NCI-H2171 (cell line): ENCODE measurements around the gene STEAP1B.

Source experiments
- DNase-seq: peaks from one replicate; lab custom pipeline; 2025; lab: John Stamatoyannopoulos, UW

STEAP1B gene

DNA sequence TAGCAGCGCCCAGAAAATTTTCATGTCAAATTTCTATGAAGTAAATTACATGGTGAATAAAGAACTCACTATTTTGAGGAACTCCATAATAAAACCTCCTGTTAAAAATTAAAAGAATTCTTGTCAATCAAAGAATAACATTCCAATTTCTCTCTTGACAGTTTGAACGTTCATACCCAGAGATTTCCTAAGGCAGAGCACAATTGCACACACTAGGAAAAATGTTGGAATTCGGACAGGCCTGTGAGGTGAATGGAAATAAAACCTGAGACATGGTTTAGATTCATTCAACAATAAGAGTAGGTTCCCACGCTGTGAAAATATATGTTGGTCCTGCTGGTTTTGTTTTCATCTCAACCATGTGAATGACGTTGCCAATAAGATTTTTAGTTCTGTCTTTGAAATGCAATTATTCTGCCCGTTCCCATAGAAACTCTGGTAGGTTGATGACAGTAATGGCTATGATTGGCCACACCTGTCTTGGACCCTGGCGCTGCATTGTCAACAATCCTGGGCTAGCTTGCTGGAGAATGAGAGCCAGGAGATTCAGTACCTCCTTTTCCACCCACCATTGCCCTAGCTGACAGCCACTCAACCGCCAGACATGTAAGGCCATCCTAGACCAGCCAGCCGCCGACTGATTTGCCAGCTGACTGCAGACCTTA is 99.7 kb downstream of the STEAP1B start:
- DNase-seq, result no peak

GRCh38 chr7:22399546-22399945 is 100.4 kb downstream of the STEAP1B start:
- DNase-seq, result no peak

GRCh38 chr7:22399091-22399490 is 100.9 kb downstream of the STEAP1B start:
- no peak for DNase-seq

- no peak for DNase-seq
Observed at GRCh38 chr7:22397981-22398380, 102.0 kb downstream of the STEAP1B start.

DNA sequence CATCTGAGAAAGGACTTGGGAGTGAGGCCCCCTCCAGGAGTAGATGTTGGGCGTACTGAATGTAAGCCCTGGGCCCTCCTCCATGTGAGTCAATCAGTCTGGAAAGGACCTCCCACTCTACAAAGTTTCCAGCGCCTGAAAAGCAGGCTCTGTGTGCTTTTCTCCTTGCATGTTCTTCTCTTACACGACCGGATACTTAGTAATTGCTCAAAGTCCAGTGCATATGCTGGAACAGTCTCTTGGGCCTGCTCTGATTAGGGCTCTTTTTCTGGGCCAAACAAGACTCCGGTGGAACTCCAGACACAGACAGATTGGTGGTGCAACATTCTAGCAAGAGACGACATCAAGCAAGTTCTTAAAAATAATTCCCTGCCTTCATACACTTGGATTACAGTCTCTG is 104.8 kb downstream of the STEAP1B start:
- no peak for DNase-seq

- DNase-seq, result no peak
Observed at GRCh38 chr7:22394739-22395138, 105.2 kb downstream of the STEAP1B start.

DNA sequence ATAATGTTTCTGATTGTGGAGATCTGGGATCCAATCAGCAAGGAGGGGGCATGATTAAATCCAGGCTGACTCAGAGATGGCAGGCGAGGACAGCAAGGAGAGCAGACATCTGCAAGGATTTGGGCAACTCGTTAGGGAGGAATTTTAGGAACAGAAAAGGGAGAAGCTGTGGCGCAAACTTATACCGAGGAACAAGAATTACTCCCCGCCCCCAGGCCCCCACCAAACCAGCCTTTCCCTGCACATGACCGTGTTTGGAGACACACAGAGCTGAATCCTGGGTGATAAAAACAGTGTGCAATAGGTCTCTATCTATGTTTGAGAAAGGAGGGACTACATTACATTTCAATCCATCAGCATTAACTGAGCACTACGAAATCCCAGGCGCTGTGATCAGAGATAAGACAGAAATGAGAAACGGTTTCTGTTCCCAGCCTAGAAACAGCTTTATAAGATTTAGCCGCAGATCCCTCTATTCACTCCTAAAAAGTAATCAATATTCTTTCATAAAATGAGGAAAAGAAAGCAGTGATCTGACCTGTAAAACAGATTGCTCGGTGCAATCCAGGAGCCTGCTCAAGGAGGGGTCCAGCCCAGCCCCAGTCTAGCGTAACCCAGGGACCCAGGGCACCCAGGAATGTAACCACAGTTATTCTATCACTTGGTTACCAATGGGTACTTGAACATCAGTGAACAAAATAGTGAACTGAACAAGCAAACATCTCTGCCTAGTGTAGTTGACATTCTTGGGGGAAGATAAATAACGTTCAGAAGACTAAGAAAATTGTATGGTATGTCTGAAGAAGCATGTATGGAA is 105.9 kb downstream of the STEAP1B start:
- no peak for DNase-seq

- no peak for DNase-seq
Observed at GRCh38 chr7:22390516-22390915, 109.5 kb downstream of the STEAP1B start.

DNA sequence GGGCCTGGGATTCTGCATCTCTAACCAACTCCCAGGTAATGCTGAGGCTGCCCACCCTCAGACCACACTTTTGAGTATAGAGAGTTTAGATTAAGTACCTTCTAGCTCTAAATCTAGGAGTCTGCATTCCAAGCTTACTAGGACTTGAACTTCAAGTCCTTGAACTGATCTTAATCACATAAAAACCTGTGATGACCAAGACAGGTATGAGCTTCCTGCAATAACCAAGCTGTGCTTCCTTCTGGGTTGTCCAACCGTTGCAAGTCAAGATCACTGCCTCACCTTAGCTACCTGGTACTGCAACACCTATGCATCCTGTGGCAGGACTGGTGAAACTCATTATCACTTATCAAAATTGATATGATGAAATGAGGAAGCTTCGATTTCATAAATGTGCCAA is 110.1 kb downstream of the STEAP1B start:
- DNase-seq, result no peak

DNA sequence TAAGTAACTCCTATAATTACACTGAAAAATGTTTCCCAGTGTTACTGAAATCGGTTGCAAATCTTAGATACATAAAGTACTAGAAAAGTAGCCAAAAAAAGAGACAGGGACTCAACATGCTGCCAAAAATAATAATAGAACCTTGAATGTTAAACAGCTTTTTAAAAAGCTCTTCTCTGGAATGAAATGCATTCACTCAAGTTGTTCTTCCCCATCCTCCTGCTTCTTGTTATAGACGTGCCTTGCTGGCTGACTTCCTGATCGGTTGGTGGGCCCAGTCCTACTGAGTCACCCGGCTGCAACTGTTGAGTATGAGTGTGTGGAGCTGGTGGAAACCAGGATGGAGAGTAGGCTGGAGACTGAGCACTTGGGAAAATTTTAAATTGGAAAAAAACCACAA is 112.4 kb downstream of the STEAP1B start:
- no peak for DNase-seq

- DNase-seq, result no peak
Observed at GRCh38 chr7:22386865-22387264, 113.1 kb downstream of the STEAP1B start.

- DNase-seq, result no peak
Observed at GRCh38 chr7:22386206-22386858, 113.7 kb downstream of the STEAP1B start.

DNA sequence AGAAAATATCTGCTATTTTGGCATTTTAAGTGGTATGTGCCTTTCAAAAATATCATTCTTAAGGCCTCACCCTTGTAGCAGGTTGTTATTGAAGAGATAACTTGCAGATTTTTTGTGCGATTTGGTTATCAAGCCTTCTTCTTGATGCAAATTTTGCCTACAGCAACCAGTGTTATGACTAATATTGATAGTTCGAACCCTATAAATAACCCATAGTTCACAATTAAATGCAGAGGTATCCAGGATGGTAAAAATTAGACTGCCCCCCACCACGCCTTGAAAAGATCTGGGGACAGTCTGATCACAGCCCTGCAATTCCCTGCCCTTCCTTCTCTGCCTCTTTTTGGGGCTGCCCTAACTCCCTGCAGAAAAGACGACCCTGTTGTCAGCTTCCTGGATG is 114.7 kb downstream of the STEAP1B start:
- DNase-seq, result no peak

GRCh38 chr7:22380333-22380732 is 119.7 kb downstream of the STEAP1B start:
- DNase-seq, result no peak

DNA sequence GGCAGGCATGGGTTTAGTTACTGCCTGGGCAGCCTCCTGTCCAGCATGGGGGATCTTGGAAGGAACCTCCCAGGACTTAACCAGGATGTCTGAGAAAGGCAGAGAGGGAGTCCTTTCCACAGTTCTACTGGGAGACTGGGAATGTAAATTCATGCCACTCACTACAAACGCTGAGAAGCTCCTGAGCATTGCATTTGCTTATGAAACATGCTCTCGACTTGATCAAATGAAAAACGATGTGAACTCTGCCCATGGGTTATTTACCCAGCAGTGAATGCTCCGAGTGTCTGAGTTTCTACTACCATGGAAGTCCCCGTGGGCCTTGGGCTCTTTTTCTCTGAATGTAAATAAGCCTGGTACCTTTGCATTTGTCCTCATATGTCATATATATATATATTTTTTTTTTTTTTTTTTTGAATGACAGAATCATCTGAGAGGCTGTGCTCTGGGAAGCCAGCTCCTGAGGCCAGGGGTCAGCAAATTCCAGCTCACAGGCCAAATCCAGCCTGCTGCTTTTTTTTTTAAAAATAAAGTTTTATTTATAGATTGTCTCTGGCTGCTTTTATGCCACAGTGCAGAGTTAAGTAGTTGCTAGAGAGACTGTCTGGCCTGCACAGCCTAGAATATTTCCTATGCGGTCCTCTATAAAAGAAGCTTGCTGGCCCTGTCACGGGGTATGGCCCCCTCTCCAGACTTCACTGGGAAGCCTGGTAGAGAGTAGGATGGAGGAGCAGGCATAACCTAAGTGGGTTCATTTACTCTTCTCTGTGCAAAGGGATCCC is 121.6 kb downstream of the STEAP1B start:
- no peak for DNase-seq

- DNase-seq, result no peak
Observed at GRCh38 chr7:22377703-22378102, 122.3 kb downstream of the STEAP1B start.

- no peak for DNase-seq
Observed at GRCh38 chr7:22375359-22376048, 124.5 kb downstream of the STEAP1B start.

- DNase-seq, result no peak
Observed at GRCh38 chr7:22373911-22374310, 126.1 kb downstream of the STEAP1B start.

DNA sequence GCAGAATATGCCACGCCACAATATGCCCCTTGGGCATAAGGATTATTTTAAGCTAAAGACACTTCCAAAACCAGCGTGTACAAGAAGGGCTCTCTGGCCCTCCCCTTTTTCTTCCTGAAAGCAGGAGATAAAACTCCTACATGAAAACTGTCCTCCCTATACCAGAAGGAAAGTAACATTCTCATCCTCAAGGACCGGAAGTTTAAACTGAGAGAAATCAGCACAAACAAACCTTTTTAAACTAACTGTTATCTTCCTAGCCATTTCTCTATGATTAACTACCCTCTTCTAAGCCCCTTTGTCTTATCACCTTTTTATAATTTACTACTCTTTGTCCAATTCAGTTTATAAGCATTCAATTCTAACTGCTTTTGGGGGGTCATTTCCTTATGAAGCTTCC is 126.6 kb downstream of the STEAP1B start:
- DNase-seq, result no peak

- no peak for DNase-seq
Observed at GRCh38 chr7:22372863-22373262, 127.1 kb downstream of the STEAP1B start.

GRCh38 chr7:22371878-22372277 is 128.1 kb downstream of the STEAP1B start:
- no peak for DNase-seq
